Natural killer cell (primary cell): ENCODE results near the gene GRB10. TPM values are rescaled to one million over a fixed set of nuclear protein-coding genes. Genes with fewer than 3 reads are reported as not detected.

Experiments
- ATAC-seq, 3 donors: fragments of 150-1000 bp in 2 of 3; fragments of 200-7000 bp in 1 of 3; cut with Tn5 transposase; 1 replicate in 1 of 3; 2 replicates in 2 of 3; pipeline ENCODE4 v1.10.0; 2021; ENCODE audit warnings: mild to moderate bottlenecking in 2 of 3, moderate library complexity in 2 of 3
- DNase-seq, 2 donors: peaks; one replicate each; pipeline versions ENCODE4 v3.0.0 to v3.0.0-alpha.2; 2013 to 2021; ENCODE audit warnings: mixed read lengths in 1 of 2
- H3K27ac ChIP-seq: one replicate; pipeline ENCODE4 v1.5.1; 2013; ENCODE audit warnings: mild to moderate bottlenecking, low read length
- H3K27me3 ChIP-seq: one replicate; pipeline ENCODE4 v1.6.1; 2013; ENCODE audit warnings: low read length; ENCODE audit not compliant: control insufficient read depth, insufficient read depth
- H3K36me3 ChIP-seq: one replicate; pipeline ENCODE4 v1.6.1; 2013; ENCODE audit warnings: low read length; ENCODE audit not compliant: control insufficient read depth, insufficient read depth
- H3K4me1 ChIP-seq: one replicate; pipeline ENCODE4 v1.6.1; 2013; ENCODE audit warnings: low read length; ENCODE audit not compliant: control insufficient read depth, insufficient read depth
- H3K4me3 ChIP-seq: one replicate; pipeline ENCODE4 v1.5.1; 2013; ENCODE audit warnings: low read length
- H3K9me3 ChIP-seq: one replicate; pipeline ENCODE4 v1.6.1; 2013; ENCODE audit warnings: low read length; ENCODE audit not compliant: control insufficient read depth, insufficient read depth
- H3K27ac Mint-ChIP-seq, 2 donors: one replicate each; pipeline ENCODE4 v1.8.0; 2022; ENCODE audit warnings: mild to moderate bottlenecking in 2 of 2, mixed read lengths in 2 of 2, moderate library complexity in 1 of 2
- H3K27me3 Mint-ChIP-seq, 2 donors: one replicate each; pipeline ENCODE4 v1.8.0; 2022; ENCODE audit warnings: low read depth in 2 of 2, mixed read lengths in 2 of 2
- H3K36me3 Mint-ChIP-seq: one replicate; pipeline ENCODE4 v1.8.0; 2022; ENCODE audit warnings: mixed read lengths
- H3K4me1 Mint-ChIP-seq, 2 donors: one replicate each; pipeline ENCODE4 v1.8.0; 2022; ENCODE audit warnings: mixed read lengths in 2 of 2
- H3K4me3 Mint-ChIP-seq: one replicate; pipeline ENCODE4 v1.8.0; 2022; ENCODE audit warnings: mild to moderate bottlenecking, moderate library complexity, mixed read lengths
- H3K9me3 Mint-ChIP-seq, 2 donors: one replicate each; pipeline ENCODE4 v1.8.0; 2022; ENCODE audit warnings: mixed read lengths in 2 of 2
- CTCF ChIP-seq: fragments of 200-600 bp; IDR thresholded peaks from one replicate; pipeline ENCODE4 v1.8.0; 2022; ENCODE audit warnings: antibody characterized with exemption
- WGBS: methylation state at CpG from one replicate; pipeline ENCODE4 v1.1.7; 2013; ENCODE audit warnings: missing lambda C conversion rate; ENCODE audit not compliant: insufficient coverage; 5-methylcytosine and 5-hydroxymethylcytosine counted together
- intact Hi-C: fragments of 100-400 bp; cut with micrococcal nuclease; formaldehyde crosslinking; loops from one replicate; pipeline ENCODE4 v1.14.2; 2022
- total RNA-seq, 4 donors: library from RNA; stranded (reverse); fragments of 120-200 nt in 1 of 4; gene quantifications; one replicate each; pipeline versions ENCODE4 v1.2.3 to v1.2.4, GENCODE V29; 2013 to 2022

The GRB10 gene
- total RNA-seq, 3 donors from 2014 or later (not counting 1 experiment from before 2014, with no cell fraction given) = 0.16 to 24.4 (median 1.4) TPM

GRCh38 chr7:50649259-50649885, 133.3 kb downstream of the GRB10 start:
- Mint-ChIP-seq H3K27me3 (peaks cover 0 to 13% of the 10 kb centered on the region in 2 donors), H3K4me1 (no peaks in the 10 kb centered on the region), H3K36me3 (no peaks in the 10 kb centered on the region), H3K9me3 (no peaks in the 10 kb centered on the region), H3K27ac (no peak overlapping the region), H3K4me3 (no peak overlapping the region)
- Histone ChIP-seq H3K4me3 (no peak overlapping the region), H3K4me1 (no peaks in the 10 kb centered on the region), H3K9me3 (no peaks in the 10 kb centered on the region), H3K27me3 (no peaks in the 10 kb centered on the region), H3K36me3 (no peaks in the 10 kb centered on the region), H3K27ac (no peak overlapping the region)
- DNase-seq (no peak), ATAC-seq (no peak)
- 92% methylated on average over 7 of the region's 7 CpGs for WGBS
- no peak for TF ChIP-seq CTCF
- intact Hi-C loops = no loop called here

GRCh38 chr7:50648570-50649169, 134.0 kb downstream of the GRB10 start:
- 88% methylated on average over 8 of the region's 8 CpGs for WGBS
- no peaks in the 10 kb centered on the region for H3K9me3 ChIP-seq
- no peak overlapping the region for H3K4me3 Mint-ChIP-seq
- H3K4me1 Mint-ChIP-seq = no peaks in the 10 kb centered on the region
- H3K9me3 Mint-ChIP-seq = no peaks in the 10 kb centered on the region
- no peak overlapping the region for H3K4me3 ChIP-seq
- no peaks in the 10 kb centered on the region for H3K36me3 ChIP-seq
- peaks cover 0 to 13% of the 10 kb centered on the region in 2 donors for H3K27me3 Mint-ChIP-seq
- no peaks in the 10 kb centered on the region for H3K4me1 ChIP-seq
- H3K27ac Mint-ChIP-seq = no peak overlapping the region
- DNase-seq (no peak), ATAC-seq (no peak)
- H3K36me3 Mint-ChIP-seq = no peaks in the 10 kb centered on the region
- intact Hi-C loops = no loop called here
- TF ChIP-seq CTCF = no peak
- no peak overlapping the region for H3K27ac ChIP-seq
- H3K27me3 ChIP-seq = no peaks in the 10 kb centered on the region

GRCh38 chr7:50648076-50648475, 134.6 kb downstream of the GRB10 start:
- Mint-ChIP-seq H3K27me3 (peaks cover 0 to 13% of the 10 kb centered on the region in 2 donors), H3K4me3 (no peak overlapping the region), H3K36me3 (no peaks in the 10 kb centered on the region), H3K27ac (no peak overlapping the region), H3K9me3 (no peaks in the 10 kb centered on the region), H3K4me1 (no peaks in the 10 kb centered on the region)
- DNase-seq (no peak), ATAC-seq (no peak)
- H3K4me1 ChIP-seq = no peaks in the 10 kb centered on the region
- WGBS = 91% methylated on average over 11 of the region's 11 CpGs
- no peaks in the 10 kb centered on the region for H3K36me3 ChIP-seq
- no peak overlapping the region for H3K4me3 ChIP-seq
- intact Hi-C loops = no loop called here
- no peak for TF ChIP-seq CTCF
- no peaks in the 10 kb centered on the region for H3K27me3 ChIP-seq
- no peaks in the 10 kb centered on the region for H3K9me3 ChIP-seq
- H3K27ac ChIP-seq = no peak overlapping the region
